ENCODE measurements around the gene ANKRD16. TPM values are rescaled to one million over a fixed set of nuclear protein-coding genes. Genes with fewer than 3 reads are reported as not detected.

ANKRD16 gene
- total RNA-seq, 1 experiment from 2014 or later, result 6.9 TPM

GRCh38 chr10:5832946-5833345, 56.7 kb downstream of the ANKRD16 start:
- in situ Hi-C loops (cut with HindIII; ENCODE audit: low pct_unique_long_range_greater_than_20kb, low sequenced_read_pairs) (no loop called here), intact Hi-C loops (cut with micrococcal nuclease; ENCODE audit: unreplicated experiment) (no loop called here)
- ChIA-PET CTCF (no interaction called here), POLR2A (no interaction called here)
- no peak for TF ChIP-seq TCF7L2 (IDR thresholded peaks at IDR 0.05; ENCODE audit: low read depth, low read length)
- TF ChIP-seq REST (IDR thresholded peaks at IDR 0.05; ENCODE audit: insufficient read depth in 1 of 2, low read depth in 2 of 2, low read length in 1 of 2), result no peak
- TF ChIP-seq CTCF (IDR thresholded peaks at IDR 0.05), result no peak
- TF ChIP-seq SIN3A (IDR thresholded peaks at IDR 0.05; ENCODE audit: borderline replicate concordance, insufficient read depth, low read depth, low read length), result no peak
- no peak for TF ChIP-seq POLR2AphosphoS5 (IDR thresholded peaks at IDR 0.05; ENCODE audit: low read depth, low read length)
- DNase-seq (ENCODE audit: low read depth, low spot score) (no peak), ATAC-seq (no peak)
- H3K4me1 ChIP-seq (ENCODE audit: control insufficient read depth, insufficient read depth, low read length), result no peaks in the 10 kb centered on the region
- no peak overlapping the region for H3K4me3 ChIP-seq (ENCODE audit: low read depth in 2 of 2, low read length in 2 of 2)
- H3K27ac ChIP-seq (ENCODE audit: low read length), result no peak overlapping the region
- BruUV-seq (replicated peaks), result no TSS peak
- no peaks in the 10 kb centered on the region for H3K27me3 ChIP-seq (ENCODE audit: control insufficient read depth, insufficient read depth, low read length)
- H3K9me3 ChIP-seq (ENCODE audit: control insufficient read depth, insufficient read depth, low read depth, low read length), result no peaks in the 10 kb centered on the region
- H3K36me3 ChIP-seq (ENCODE audit: control insufficient read depth, insufficient read depth, low read length), result no peaks in the 10 kb centered on the region

- TF ChIP-seq POLR2AphosphoS5 (IDR thresholded peaks at IDR 0.05; ENCODE audit: low read depth, low read length) (no peak), TCF7L2 (IDR thresholded peaks at IDR 0.05; ENCODE audit: low read depth, low read length) (no peak), REST (IDR thresholded peaks at IDR 0.05; ENCODE audit: insufficient read depth in 1 of 2, low read depth in 2 of 2, low read length in 1 of 2) (no peak), SIN3A (IDR thresholded peaks at IDR 0.05; ENCODE audit: borderline replicate concordance, insufficient read depth, low read depth, low read length) (no peak), CTCF (IDR thresholded peaks at IDR 0.05) (no peak)
- no peak for DNase-seq (ENCODE audit: low read depth, low spot score)
- in situ Hi-C loops (cut with HindIII; ENCODE audit: low pct_unique_long_range_greater_than_20kb, low sequenced_read_pairs), result no loop called here
- ChIA-PET POLR2A (no interaction called here), CTCF (no interaction called here)
- BruUV-seq (replicated peaks), result no TSS peak
- Histone ChIP-seq H3K27ac (ENCODE audit: low read length) (no peak overlapping the region), H3K36me3 (ENCODE audit: control insufficient read depth, insufficient read depth, low read length) (no peaks in the 10 kb centered on the region), H3K4me3 (ENCODE audit: low read depth in 2 of 2, low read length in 2 of 2) (no peak overlapping the region), H3K9me3 (ENCODE audit: control insufficient read depth, insufficient read depth, low read depth, low read length) (no peaks in the 10 kb centered on the region), H3K27me3 (ENCODE audit: control insufficient read depth, insufficient read depth, low read length) (no peaks in the 10 kb centered on the region), H3K4me1 (ENCODE audit: control insufficient read depth, insufficient read depth, low read length) (no peaks in the 10 kb centered on the region)
- ATAC-seq, result no peak
- intact Hi-C loops (cut with micrococcal nuclease; ENCODE audit: unreplicated experiment), result no loop called here
Measured at GRCh38 chr10:5831446-5831782, 58.3 kb downstream of the ANKRD16 start.

All from Panc1 (cell line).